Activated T-cell treated with anti-CD3 and anti-CD28 coated beads, Interleukin-2, amount 50 U/mL, for 4 hours (primary cell): ENCODE data around the gene ZGRF1. TPM values are rescaled to one million over a fixed set of nuclear protein-coding genes. Genes with fewer than 3 reads are reported as not detected.

Source experiments
- ATAC-seq, 2 donors: fragments of 200-7000 bp; cut with Tn5 transposase; one replicate each; pipeline ENCODE4 v1.10.0; 2021
- DNase-seq: peaks from one replicate; pipeline ENCODE4 v3.0.0-alpha.2; 2020
- H3K27me3 Mint-ChIP-seq: one replicate; pipeline ENCODE4 v1.8.0; 2021; ENCODE audit warnings: low read depth, mixed read lengths
- H3K36me3 Mint-ChIP-seq: one replicate; pipeline ENCODE4 v1.8.0; 2022; ENCODE audit warnings: mixed read lengths; ENCODE audit not compliant: insufficient read depth
- H3K4me1 Mint-ChIP-seq: one replicate; pipeline ENCODE4 v1.8.0; 2021; ENCODE audit warnings: low read depth, mixed read lengths
- H3K4me3 Mint-ChIP-seq: one replicate; pipeline ENCODE4 v1.8.0; 2021; ENCODE audit warnings: mild to moderate bottlenecking, moderate library complexity, mixed read lengths
- H3K9me3 Mint-ChIP-seq: one replicate; pipeline ENCODE4 v1.8.0; 2021; ENCODE audit warnings: mixed read lengths
- total RNA-seq, 3 donors: library from RNA; stranded (reverse); gene quantifications; one replicate each; pipeline ENCODE4 v1.2.1, GENCODE V29; 2021

Gene ZGRF1
- total RNA-seq, 3 donors from 2014 or later = 16.8 to 19.7 (median 18.0) TPM

DNA sequence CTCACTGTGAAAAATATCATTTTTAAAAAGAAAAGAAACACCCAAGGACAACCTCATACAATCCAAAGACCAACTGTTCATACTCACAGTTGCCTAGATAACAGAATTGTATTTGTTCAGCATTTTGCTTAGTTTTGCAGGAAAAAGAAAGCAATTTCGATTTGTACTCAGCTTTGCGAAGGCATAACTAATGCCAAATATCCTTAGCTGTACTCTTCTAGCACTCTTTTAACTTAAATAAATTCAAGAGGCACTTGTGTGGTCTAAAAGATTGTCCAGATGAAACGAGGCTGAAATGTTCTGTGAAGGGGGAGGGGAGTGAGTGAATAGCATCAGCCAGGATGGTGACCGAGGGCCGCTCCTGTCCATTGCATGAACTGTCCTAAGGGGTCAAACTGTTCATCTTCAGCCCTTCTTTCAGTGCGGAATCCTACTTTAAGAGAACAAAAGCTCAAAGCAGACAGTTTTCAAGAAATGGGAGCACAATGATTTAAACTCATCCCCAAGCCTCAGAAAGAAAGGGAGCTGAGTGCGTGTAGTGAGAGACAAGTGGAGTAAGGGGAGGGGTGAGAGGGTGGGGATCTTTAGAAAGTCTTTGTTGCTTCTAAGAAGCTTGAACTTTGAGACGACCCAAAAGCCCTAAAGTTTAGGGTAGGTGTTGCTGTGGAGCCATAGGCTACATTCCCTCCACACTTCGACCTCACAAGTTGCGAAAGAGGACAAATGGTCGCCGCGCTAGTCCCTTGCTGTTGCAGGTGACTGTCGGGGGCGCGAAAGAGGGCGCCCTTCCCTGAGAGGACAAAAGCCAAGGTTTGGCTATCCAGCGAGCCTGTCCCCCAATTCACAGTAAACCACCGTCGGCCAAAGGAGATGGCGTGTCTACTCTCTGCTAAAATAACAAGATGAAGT, 116.8 kb downstream of the ZGRF1 start:
- ATAC-seq (no peak), DNase-seq (no peak)
- H3K4me1 Mint-ChIP-seq = peaks cover 42% of the 10 kb centered on the region
- H3K36me3 Mint-ChIP-seq = no peaks in the 10 kb centered on the region
- no peak overlapping the region for H3K4me3 Mint-ChIP-seq
- H3K9me3 Mint-ChIP-seq = peaks cover 3% of the 10 kb centered on the region
- H3K27me3 Mint-ChIP-seq = peaks cover 77% of the 10 kb centered on the region

DNA sequence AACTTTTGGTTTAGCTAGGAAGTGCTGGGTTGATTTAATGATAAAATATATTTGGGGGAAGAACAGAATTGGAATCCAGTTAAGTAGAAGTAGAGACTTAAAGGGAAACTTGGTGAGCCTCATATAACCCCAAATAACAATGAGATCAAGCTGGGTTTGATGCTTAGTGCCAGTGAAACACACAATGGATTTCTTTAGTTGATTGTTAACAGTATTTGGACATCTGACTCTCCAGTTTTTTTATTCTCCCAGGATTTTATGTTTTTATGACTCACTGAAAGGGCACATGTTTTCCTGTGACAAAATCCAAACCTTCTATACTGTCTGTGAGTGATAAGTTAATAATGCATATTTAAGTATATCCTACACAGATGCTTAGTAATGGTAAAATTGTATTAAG, 118.0 kb downstream of the ZGRF1 start:
- DNase-seq = no peak
- peaks cover under 1% of the 10 kb centered on the region for H3K36me3 Mint-ChIP-seq
- ATAC-seq = no peak
- H3K4me3 Mint-ChIP-seq = no peak overlapping the region
- H3K4me1 Mint-ChIP-seq = peaks cover 51% of the 10 kb centered on the region
- H3K9me3 Mint-ChIP-seq = peaks cover 3% of the 10 kb centered on the region
- peaks cover 88% of the 10 kb centered on the region for H3K27me3 Mint-ChIP-seq

DNA sequence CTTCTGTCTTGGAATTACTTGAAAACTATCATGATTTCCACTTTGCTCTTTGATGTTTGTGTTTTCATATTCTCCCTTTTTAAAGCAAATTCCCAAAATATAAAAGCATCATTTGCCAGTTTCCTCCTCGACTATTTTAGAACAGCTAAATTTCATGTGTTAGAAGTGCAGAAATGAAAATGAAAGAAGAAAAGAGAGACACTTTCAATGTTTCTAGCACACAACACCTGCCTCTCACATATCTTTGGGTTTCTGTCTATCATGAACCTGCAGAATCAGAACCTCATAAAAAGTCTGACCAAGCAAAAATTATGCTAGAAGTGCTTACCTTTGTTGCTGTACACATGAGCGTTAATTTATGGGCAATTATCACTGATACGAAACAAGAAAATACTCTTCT, 118.8 kb downstream of the ZGRF1 start:
- Mint-ChIP-seq H3K27me3 (peaks cover 89% of the 10 kb centered on the region), H3K4me3 (peak overlapping the region; percentile 52), H3K9me3 (peaks cover 3% of the 10 kb centered on the region), H3K36me3 (peaks cover 1% of the 10 kb centered on the region), H3K4me1 (peaks cover 47% of the 10 kb centered on the region)
- DNase-seq = no peak
- ATAC-seq = no peak

DNA sequence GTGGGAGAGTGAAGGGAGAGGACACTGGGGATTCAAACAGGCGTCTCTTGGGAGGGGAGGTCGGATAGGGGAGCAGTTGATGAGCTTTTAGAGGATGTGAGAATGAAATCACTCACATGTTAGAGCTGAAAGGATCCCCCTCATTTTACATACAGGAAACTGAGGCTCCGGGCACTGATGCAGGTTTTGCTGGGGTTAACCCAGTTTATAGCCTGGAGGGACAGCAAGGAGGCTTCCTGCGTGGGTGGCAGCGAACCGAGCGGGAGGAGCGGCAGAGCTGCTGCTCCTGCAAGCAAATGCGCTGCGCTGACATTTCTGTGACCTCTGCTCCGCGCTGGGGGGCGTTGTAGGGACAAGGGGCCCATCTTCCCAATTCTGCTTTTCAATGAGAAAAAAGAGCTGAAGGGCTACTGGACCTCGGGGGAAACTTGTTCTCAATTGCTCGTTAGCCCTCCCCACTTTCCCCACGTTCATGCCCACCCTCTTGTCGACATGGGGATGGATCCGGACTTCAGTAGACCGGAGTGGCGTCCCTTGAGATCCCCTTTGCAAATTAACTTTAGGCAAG, 119.6 kb downstream of the ZGRF1 start:
- peaks cover 91% of the 10 kb centered on the region for H3K27me3 Mint-ChIP-seq
- no peak for ATAC-seq
- no peak for DNase-seq
- H3K4me3 Mint-ChIP-seq = peak overlapping the region; percentile 52
- peaks cover 1% of the 10 kb centered on the region for H3K36me3 Mint-ChIP-seq
- H3K4me1 Mint-ChIP-seq = peaks cover 43% of the 10 kb centered on the region
- peaks cover 7% of the 10 kb centered on the region for H3K9me3 Mint-ChIP-seq

DNA sequence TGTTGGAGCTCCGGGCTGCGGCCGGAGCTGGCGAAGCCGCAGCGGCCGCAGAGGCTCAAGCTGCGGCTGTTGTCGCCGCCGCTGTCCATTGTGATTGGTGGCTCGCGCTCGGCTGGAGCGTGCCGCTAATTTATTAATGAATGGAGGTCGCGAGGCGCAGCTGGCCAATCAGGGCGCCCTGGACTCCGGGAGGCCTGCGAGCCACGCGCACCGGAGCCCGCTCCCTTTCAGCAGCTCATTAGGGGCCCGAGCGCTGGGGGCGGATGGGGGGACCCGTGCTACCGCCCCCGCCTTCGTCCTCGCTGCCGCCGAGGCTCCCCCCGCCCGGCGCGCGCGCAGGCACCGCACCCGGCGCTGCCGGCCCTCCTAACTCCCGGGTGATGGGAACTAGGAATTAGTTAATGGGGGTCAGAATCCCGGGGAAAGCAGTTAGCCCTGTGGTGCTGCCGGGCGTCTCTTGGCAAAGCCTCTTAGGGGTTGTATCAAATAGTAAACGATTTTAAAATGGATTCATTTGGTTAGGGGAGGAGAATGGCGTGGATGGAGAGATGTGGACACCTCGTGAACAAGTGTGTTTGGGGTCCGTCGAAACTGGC, 120.1 kb downstream of the ZGRF1 start:
- Mint-ChIP-seq H3K36me3 (peaks cover 1% of the 10 kb centered on the region), H3K4me1 (peaks cover 43% of the 10 kb centered on the region), H3K9me3 (peaks cover 8% of the 10 kb centered on the region), H3K27me3 (peaks cover 91% of the 10 kb centered on the region), H3K4me3 (peak overlapping the region; percentile 86)
- ATAC-seq (no peak), DNase-seq (no peak)

DNA sequence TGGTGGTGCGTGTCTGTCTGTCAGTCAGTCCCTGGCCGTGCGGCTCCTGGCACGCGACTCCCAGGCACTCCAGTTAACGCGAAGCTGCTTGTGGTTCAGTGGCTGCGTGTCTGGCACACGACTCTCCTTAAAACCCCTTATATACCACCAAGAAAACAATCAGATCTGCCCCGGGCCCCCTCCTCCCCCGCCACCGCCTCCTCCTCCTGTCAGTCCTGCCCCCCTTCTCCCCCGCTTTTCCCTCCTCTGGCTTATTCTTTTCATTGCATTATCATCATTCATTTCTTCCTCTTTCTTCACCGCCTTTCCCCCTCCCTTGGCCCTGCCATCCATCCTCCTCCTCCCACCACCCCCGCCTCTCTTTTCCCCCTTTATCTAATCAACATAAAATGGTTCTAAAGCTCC, 120.6 kb downstream of the ZGRF1 start, which contains the start of gene NEUROG2:
TSS of gene NEUROG2 (minus strand) at position 115 of the 405 bp plus-strand sequence. CDS start 705 bp downstream, outside the sequence.
- Mint-ChIP-seq H3K27me3 (peaks cover 91% of the 10 kb centered on the region), H3K9me3 (peaks cover 8% of the 10 kb centered on the region), H3K4me1 (peaks cover 46% of the 10 kb centered on the region), H3K4me3 (peak within 1 kb of the TSS; percentile 86), H3K36me3 (peaks cover 1% of the 10 kb centered on the region)
- ATAC-seq = no peak
- DNase-seq = no peak

DNA sequence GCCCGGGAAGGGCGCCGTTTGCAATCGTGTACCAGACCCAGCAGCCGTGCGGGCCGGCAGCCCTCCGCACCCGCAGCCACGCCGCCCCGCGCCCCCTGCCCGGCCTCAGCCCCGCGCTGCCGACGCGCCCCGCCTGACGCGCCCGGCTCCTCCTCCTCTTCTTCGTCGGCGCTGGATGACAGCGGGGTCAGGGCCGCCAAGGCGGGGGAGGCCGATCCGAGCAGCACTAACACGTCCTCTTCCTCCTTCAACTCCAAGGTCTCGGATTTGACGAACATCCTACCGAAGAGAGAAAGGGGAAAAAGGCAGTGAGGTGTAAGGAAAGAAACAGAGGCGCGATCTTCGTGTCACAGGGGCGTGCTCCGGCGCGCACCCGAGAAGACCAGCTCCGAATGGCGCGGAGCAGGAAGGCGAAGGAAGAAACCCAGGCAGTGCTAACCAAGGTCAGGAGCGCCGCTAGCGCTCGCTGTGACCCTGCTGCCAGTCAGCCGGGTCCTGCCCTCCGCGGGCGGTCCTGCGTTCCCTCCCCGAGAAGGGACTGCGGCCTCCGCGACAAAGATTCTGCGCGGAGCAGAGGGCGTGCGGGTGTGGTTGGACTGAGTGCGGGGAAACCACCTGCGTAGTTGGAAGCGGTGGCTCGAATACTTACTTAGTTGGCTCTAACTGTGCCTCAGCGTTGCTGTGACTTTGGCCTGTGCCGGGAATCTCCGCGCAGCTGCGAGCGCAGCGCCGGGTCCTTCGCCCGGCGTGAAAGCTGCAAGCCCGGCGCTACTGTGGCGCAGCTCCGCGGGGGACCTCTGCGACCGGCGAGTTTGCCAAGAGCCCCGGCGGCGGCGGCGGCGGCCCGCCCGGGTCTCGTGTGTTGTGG, 121.3 kb downstream of the ZGRF1 start:
- peak; percentile 66 to 74 for ATAC-seq
- peaks cover 45% of the 10 kb centered on the region for H3K4me1 Mint-ChIP-seq
- DNase-seq = no peak
- peaks cover 89% of the 10 kb centered on the region for H3K27me3 Mint-ChIP-seq
- H3K4me3 Mint-ChIP-seq = peak overlapping the region; percentile 86
- H3K36me3 Mint-ChIP-seq = peaks cover 1% of the 10 kb centered on the region
- H3K9me3 Mint-ChIP-seq = peaks cover 8% of the 10 kb centered on the region

DNA sequence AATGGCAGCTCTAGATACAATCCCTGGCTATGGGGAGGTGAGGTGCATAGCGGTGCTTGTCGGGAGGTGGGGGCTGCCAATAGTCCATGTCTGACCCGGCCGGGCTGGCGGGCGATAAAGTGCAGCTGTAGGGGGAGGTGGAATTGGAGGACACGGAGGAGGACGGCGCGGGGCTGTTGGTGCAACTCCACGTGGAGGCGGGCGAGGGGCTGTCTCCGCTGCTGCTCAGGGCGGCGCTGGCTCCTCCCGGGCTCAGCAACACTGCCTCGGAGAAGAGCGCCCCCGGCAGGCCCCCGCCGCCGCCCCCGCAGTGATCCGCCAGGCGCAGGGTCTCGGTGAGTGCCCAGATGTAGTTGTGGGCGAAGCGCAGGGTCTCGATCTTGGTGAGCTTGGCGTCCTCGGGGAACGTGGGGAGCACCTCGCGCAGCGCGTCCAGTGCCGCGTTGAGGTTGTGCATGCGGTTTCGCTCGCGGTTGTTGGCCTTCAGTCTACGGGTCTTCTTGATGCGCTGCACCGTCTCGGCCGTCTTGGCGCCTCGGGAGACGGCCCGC, 122.0 kb downstream of the ZGRF1 start:
- peak overlapping the region; percentile 75 for H3K4me3 Mint-ChIP-seq
- peaks cover 87% of the 10 kb centered on the region for H3K27me3 Mint-ChIP-seq
- DNase-seq (no peak), ATAC-seq (peak; percentile 7 to 18)
- H3K36me3 Mint-ChIP-seq = peaks cover 1% of the 10 kb centered on the region
- peaks cover 8% of the 10 kb centered on the region for H3K9me3 Mint-ChIP-seq
- peaks cover 49% of the 10 kb centered on the region for H3K4me1 Mint-ChIP-seq

DNA sequence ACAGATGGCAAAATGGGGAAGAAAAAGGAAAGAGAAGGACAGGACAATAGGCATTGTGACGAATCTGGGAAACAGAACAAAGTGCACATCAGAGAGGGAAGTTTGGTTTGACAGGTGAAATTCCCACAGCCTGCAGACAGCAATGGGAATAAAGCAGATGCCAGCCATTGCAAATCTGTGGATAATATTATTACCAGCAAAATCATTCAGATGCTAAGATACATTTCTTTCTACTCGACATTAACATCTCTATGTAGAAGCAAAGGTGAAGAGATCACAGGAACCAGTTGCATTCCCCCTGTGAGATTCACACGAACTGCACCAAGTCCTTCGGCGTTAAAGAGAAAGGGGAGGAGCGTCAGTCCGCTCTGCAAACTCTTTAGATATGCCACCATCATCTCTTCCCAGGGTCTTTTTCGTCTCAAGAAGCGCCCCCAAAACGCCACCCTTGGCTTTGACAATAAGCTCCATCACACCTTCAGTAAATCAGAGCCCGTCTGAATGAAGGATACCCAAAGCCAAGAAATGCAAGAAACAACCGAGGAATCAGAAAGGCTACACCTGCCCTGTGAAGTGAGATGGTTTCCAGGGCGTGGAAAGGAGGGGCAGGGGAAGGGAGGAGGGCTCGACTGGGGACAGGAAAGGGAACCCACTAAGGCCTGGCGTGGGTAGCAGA, 122.6 kb downstream of the ZGRF1 start:
- no peak for ATAC-seq
- Mint-ChIP-seq H3K27me3 (peaks cover 88% of the 10 kb centered on the region), H3K9me3 (peaks cover 5% of the 10 kb centered on the region), H3K4me3 (peak overlapping the region; percentile 75), H3K4me1 (peaks cover 55% of the 10 kb centered on the region), H3K36me3 (peaks cover 1% of the 10 kb centered on the region)
- no peak for DNase-seq

DNA sequence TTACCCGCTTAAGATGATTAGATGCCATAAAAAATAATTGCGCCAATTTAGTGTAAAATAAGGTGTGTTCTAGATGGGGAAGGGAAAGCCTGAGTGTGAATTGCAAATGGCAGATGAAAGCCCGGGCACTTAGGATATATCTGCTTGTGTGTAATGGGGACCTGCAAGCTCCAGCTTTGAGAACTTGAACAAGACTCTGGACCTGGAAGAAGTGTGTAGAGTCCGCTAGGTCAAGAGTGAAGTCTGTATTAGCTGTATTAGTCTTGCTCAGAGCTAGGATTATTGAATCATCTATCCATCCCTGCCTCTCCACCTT, 124.9 kb downstream of the ZGRF1 start:
- ATAC-seq = no peak
- Mint-ChIP-seq H3K4me3 (no peak overlapping the region), H3K4me1 (peaks cover 44% of the 10 kb centered on the region), H3K9me3 (peaks cover 5% of the 10 kb centered on the region), H3K27me3 (peaks cover 86% of the 10 kb centered on the region), H3K36me3 (peaks cover 1% of the 10 kb centered on the region)
- DNase-seq = no peak

DNA sequence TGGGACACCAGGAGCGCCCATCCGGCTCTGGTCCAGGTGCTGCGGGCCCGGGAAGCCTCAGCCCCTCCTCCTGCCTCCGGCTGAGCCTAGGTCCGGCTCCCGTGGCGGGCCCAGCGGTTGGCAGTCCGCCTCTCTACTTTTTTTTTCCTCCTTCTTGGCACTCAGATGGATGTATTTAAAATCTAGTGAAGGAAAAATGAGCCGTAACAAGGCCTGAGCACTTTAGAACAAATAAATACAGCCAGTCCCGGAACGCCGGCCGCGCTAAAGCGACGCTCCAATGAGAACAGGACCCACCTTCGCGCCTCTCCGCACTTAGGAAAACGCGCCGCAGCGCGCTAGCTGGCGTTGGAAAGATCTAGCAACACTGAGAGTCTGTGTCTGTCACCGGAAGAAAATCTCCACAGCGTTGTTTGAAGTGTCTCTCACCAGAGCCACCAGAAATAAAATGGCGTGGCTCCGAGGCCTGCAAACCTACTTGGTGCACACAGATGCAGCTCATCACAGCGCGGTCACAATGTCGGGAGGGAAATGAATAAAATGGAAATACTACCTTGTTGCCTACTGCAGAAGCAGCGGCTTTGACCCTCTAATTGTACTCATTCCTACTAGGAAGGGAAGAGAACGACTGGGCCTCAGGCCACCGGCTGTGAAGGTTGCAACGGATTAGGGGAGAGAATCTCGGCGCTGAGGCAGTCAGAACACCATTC, 125.5 kb downstream of the ZGRF1 start:
- no peak for ATAC-seq
- Mint-ChIP-seq H3K9me3 (peaks cover 5% of the 10 kb centered on the region), H3K36me3 (peaks cover 1% of the 10 kb centered on the region), H3K4me3 (no peak overlapping the region), H3K27me3 (peaks cover 87% of the 10 kb centered on the region), H3K4me1 (peaks cover 41% of the 10 kb centered on the region)
- DNase-seq = no peak

DNA sequence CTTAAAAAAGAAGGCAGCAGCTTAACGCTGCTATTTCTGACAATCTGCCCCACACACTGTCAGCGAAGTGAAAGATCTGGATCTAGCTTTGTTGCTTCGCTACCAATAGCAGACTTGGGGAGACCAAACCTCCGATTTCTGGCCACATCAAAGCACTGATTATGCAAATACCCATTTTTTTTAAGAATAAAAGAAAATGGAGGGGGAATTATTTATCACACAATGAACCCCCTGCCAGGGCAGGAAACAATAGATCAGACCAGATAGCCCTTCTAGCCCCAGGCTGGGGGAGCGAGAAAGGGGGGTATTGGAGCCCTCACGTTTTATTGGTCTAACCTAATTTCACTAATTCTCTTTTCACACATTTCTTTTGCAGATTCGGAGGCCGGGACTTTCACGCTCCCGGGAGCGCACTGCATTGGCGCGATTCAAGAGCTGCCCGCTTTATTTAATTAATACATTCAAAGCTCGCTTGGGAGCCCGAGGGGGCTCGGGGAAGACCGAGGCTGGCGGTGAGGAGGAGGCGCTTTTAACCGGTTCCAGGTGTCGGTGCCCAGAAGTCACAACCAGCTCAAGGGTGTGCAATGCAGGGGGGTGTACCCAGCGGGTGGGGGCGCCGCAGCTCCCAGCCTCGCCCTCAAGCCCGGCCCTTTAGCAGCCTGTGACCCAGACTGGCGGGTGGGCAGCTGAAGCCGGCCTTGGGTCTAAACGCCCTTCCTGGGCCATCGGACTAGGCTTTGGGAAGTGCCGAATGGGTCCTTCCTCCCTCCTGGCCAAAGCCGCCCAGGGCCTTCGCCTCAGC, 126.2 kb downstream of the ZGRF1 start:
- Mint-ChIP-seq H3K27me3 (peaks cover 90% of the 10 kb centered on the region), H3K4me3 (peak overlapping the region; percentile 43), H3K4me1 (peaks cover 38% of the 10 kb centered on the region), H3K9me3 (peaks cover 5% of the 10 kb centered on the region), H3K36me3 (peaks cover 1% of the 10 kb centered on the region)
- DNase-seq (no peak), ATAC-seq (no peak)
